Lower leg skin (tissue), 4 donors: Measurements from ENCODE around the gene ATP9A. TPM values are rescaled to one million over a fixed set of nuclear protein-coding genes. Genes with fewer than 3 reads are reported as not detected.
"Not testable (repeated sequence)": the region's sequence is repeated elsewhere in the genome, so short reads cannot be mapped to it uniquely, and the experiment has no call there.

ENCODE experiments used
- DNase-seq, 2 donors: peaks; one replicate each; pipeline ENCODE4 v3.0.0-alpha.2; 2019; ENCODE audit warnings: low spot score in 2 of 2
- H3K4me3 ChIP-seq: fragments of 200-600 bp; sonication (generic); 2 replicates; pipeline ENCODE4 v1.5.1; 2017; ENCODE audit warnings: mild to moderate bottlenecking, low read depth; ENCODE audit not compliant: poor library complexity, severe bottlenecking
- CTCF ChIP-seq, 3 donors: fragments of 450-650 bp; IDR thresholded peaks; one replicate each; pipeline ENCODE4 v1.5.1; 2016; ENCODE audit warnings: antibody characterized with exemption in 3 of 3, mild to moderate bottlenecking in 3 of 3, moderate library complexity in 2 of 3
- POLR2A ChIP-seq, 2 donors: fragments of 450-650 bp; IDR thresholded peaks; one replicate each; pipeline ENCODE4 v1.6.1; 2016 to 2017; ENCODE audit warnings: antibody characterized with exemption in 2 of 2, mild to moderate bottlenecking in 1 of 2, moderate library complexity in 1 of 2
- WGBS, 2 donors: methylation state at CpG; one replicate each; pipeline ENCODE4 v1.1.5; 2018; 5-methylcytosine and 5-hydroxymethylcytosine counted together
- intact Hi-C: fragments of 100-400 bp; cut with DNase I; formaldehyde crosslinking; loops from one replicate; pipeline ENCODE4 v1.15.0; 2023; ENCODE audit warnings: low total_unique reads
- total RNA-seq, 4 donors: library from RNA; depleted of rRNA; stranded (reverse); fragments of >200 nt; gene quantifications; one replicate each; pipeline ENCODE4 v1.1.0, GENCODE V29; 2016

Gene ATP9A
- total RNA-seq, 4 donors from 2014 or later = 14.1 to 23.6 (median 16.1) TPM

- TF ChIP-seq POLR2A (IDR thresholded peaks at IDR 0.05) (no peak), CTCF (IDR thresholded peaks at IDR 0.05) (peak in 1 of 3 donors; percentile 24)
- intact Hi-C loops = no loop called here
- DNase-seq = no peak
- H3K4me3 ChIP-seq = no peak overlapping the region
- WGBS, 2 donors = 76 to 83% methylated on average over 7 of the region's 7 CpGs
These were observed 20.8 kb downstream of the ATP9A start for GRCh38 chr20:51747182-51747911.

GRCh38 chr20:51745804-51746203 is 22.4 kb downstream of the ATP9A start:
- intact Hi-C loops = no loop called here
- 93 to 96% methylated on average over 3 of the region's 3 CpGs for WGBS, 2 donors
- H3K4me3 ChIP-seq = no peak overlapping the region
- no peak for DNase-seq
- TF ChIP-seq POLR2A (IDR thresholded peaks at IDR 0.05) = no peak
- no peak for TF ChIP-seq CTCF (IDR thresholded peaks at IDR 0.05)

GRCh38 chr20:51740838-51741237 is 27.4 kb downstream of the ATP9A start:
- intact Hi-C loops = no loop called here
- no peak for DNase-seq
- no peak for TF ChIP-seq POLR2A (IDR thresholded peaks at IDR 0.05)
- TF ChIP-seq CTCF (IDR thresholded peaks at IDR 0.05) = no peak
- WGBS, 2 donors = 92 to 100% methylated on average over 3 of the region's 3 CpGs
- no peak overlapping the region for H3K4me3 ChIP-seq

GRCh38 chr20:51740308-51740707 is 27.9 kb downstream of the ATP9A start:
- WGBS, 2 donors = 92 to 99% methylated on average over 5 of the region's 7 CpGs
- DNase-seq, intact Hi-C loops, H3K4me3 ChIP-seq: not testable (repeated sequence)

- TF ChIP-seq POLR2A (IDR thresholded peaks at IDR 0.05) = no peak
- no peak for TF ChIP-seq CTCF (IDR thresholded peaks at IDR 0.05)
- intact Hi-C loops = no loop called here
- H3K4me3 ChIP-seq = no peak overlapping the region
- DNase-seq = no peak
- WGBS, 2 donors = 82 to 89% methylated on average over 4 of the region's 4 CpGs
These were observed 28.4 kb downstream of the ATP9A start for GRCh38 chr20:51739722-51740249.

- no peak overlapping the region for H3K4me3 ChIP-seq
- intact Hi-C loops = no loop called here
- no peak for DNase-seq
- WGBS, 2 donors = 85 to 90% methylated on average over 12 of the region's 12 CpGs
- TF ChIP-seq CTCF (IDR thresholded peaks at IDR 0.05) (no peak), POLR2A (IDR thresholded peaks at IDR 0.05) (no peak)
These were observed 29.2 kb downstream of the ATP9A start for GRCh38 chr20:51738877-51739447.

GRCh38 chr20:51738261-51738660 is 29.9 kb downstream of the ATP9A start:
- intact Hi-C loops, H3K4me3 ChIP-seq, DNase-seq: not testable (repeated sequence)
- WGBS, 2 donors = 93 to 94% methylated on average over 15 of the region's 15 CpGs
